HepG2 (cell line): ENCODE results near the gene DCP1B.

Source experiments
- ADNP ChIP-seq: sonication (generic); formaldehyde crosslinking; IDR thresholded peaks from 2 replicates; pipeline ENCODE4 v1.4.0; 2020; ENCODE audit warnings: missing genetic modification reagents
- AGO1 ChIP-seq: fragments of 200-400 bp; formaldehyde crosslinking; IDR thresholded peaks from 2 replicates; pipeline ENCODE4 v1.6.1; 2017; ENCODE audit warnings: mild to moderate bottlenecking, low read depth, low read length, moderate library complexity; ENCODE audit not compliant: poor library complexity, severe bottlenecking
- AKAP8 ChIP-seq: sonication (generic); formaldehyde crosslinking; IDR thresholded peaks from 2 replicates; pipeline ENCODE4 v1.5.1; 2020; ENCODE audit warnings: mild to moderate bottlenecking, missing genetic modification reagents
- ESRRA ChIP-seq: sonication (generic); formaldehyde crosslinking; IDR thresholded peaks from 2 replicates; pipeline ENCODE4 v1.5.1; 2020; ENCODE audit warnings: mild to moderate bottlenecking, low read depth, missing genetic modification reagents
- GMEB2 ChIP-seq: IDR thresholded peaks from 2 replicates; pipeline ENCODE4 v1.6.1; 2016; ENCODE audit warnings: missing biosample characterization, missing genetic modification reagents, low read depth
- REST ChIP-seq, 2 experiments: IDR thresholded peaks; 2 replicates each; pipeline ENCODE4 v1.6.1; 2011 to 2012; ENCODE audit warnings: low read length in 2 of 2, borderline replicate concordance in 1 of 2, low read depth in 1 of 2, mild to moderate bottlenecking in 1 of 2, moderate library complexity in 1 of 2
- SMC3 ChIP-seq: IDR thresholded peaks from 2 replicates; pipeline ENCODE4 v1.6.1; 2011; ENCODE audit warnings: low read length, improper control_type of control experiment
- ZBTB7A ChIP-seq: sonication (generic); formaldehyde crosslinking; IDR thresholded peaks from 2 replicates; pipeline ENCODE4 v1.8.0; 2022; ENCODE audit warnings: mild to moderate bottlenecking, missing genetic modification reagents
- ZNF563 ChIP-seq: sonication (generic); formaldehyde crosslinking; IDR thresholded peaks from 2 replicates; pipeline ENCODE4 v1.8.0; 2022; ENCODE audit warnings: mild to moderate bottlenecking, moderate library complexity, missing genetic modification reagents

GRCh38 chr12:2008677-2009076 is 4.4 kb upstream of the DCP1B start:
- TF ChIP-seq ADNP (no peak), ESRRA (CRISPR knock-in tag) (no peak), GMEB2 (CRISPR knock-in tag) (no peak), REST (IDR thresholded peaks at IDR 0.05; ENCODE audit: borderline replicate concordance in 1 of 2, low read depth in 1 of 2, low read length in 2 of 2) (no peak), AKAP8 (CRISPR knock-in tag) (no peak), SMC3 (no peak), ZNF563 (no peak), ZBTB7A (CRISPR knock-in tag) (no peak), AGO1 (no peak)
